ENCODE results near the gene TENT4A.

Gene TENT4A

DNA sequence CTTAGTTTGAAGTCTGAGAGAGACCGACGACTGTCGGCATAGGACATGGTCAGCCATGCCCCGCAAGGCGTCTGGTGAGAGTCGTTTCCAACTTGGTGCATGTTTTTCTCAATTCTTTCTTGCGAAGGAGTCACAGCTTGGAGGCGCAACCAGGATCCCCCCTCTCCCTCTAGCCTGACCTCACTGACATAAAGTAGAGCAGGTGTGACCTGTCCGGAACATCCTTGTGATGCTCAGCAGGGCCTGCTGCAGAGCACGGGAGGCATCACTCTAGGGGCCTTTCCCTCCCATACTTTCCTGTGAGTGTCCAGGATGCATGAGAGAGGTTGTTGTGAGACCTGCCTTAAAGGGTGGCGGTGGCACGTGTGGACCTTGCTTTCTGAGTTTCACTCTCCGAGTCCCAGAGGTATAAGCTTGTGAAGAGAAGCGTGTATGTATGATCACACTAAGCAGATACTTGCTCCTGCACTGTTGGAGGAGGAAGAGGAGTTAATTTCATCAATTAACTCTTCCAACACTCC, 5.0 kb downstream of the TENT4A start:
- CTCF ChIA-PET, result interaction anchor here (1.2 to 2.6 kb wide), 3 partner anchors 10 to 47 kb away, joined by 3 to 15 read pairs (median 5); no protein-coding TSS in a partner anchor
- TF ChIP-seq, protein P1, sequence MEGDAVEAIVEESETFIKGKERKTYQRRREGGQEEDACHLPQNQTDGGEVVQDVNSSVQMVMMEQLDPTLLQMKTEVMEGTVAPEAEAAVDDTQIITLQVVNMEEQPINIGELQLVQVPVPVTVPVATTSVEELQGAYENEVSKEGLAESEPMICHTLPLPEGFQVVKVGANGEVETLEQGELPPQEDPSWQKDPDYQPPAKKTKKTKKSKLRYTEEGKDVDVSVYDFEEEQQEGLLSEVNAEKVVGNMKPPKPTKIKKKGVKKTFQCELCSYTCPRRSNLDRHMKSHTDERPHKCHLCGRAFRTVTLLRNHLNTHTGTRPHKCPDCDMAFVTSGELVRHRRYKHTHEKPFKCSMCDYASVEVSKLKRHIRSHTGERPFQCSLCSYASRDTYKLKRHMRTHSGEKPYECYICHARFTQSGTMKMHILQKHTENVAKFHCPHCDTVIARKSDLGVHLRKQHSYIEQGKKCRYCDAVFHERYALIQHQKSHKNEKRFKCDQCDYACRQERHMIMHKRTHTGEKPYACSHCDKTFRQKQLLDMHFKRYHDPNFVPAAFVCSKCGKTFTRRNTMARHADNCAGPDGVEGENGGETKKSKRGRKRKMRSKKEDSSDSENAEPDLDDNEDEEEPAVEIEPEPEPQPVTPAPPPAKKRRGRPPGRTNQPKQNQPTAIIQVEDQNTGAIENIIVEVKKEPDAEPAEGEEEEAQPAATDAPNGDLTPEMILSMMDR (IDR thresholded peaks at IDR 0.05; ENCODE audit: control extremely low read depth, extremely low read depth, low read depth, missing control alignments), result no peak
- POLR2A ChIA-PET, result interaction anchor here (0.7 kb wide), 1 partner anchor 10 kb away, joined by 3 read pairs; no protein-coding TSS in a partner anchor
- DNase-seq (ENCODE audit: extremely low spot score), result no peak

DNA sequence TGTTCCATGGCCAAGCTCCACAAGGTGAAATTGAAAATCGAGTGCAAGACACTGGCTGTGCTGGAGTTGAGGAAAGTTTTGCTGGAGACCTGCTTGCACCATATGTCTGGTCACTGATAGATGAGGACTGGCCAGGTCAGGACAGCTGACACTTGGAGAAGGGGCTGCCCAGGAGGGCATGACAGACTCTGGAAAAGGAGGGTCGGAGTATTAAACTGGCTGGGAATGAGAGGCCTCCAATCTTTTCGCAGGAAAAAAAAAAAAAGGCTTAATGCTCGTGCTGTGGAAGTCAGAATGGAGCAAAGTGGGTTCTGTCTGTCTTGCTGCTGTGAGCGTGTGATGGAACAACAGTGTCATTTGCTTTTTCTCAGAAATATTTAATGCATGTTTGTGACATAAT, 5.5 kb downstream of the TENT4A start:
- POLR2A ChIA-PET, result no interaction called here
- CTCF ChIA-PET, result interaction anchor here (2.6 kb wide), 1 partner anchor 9 kb away, joined by 15 read pairs; no protein-coding TSS in a partner anchor
- TF ChIP-seq, protein P1 (IDR thresholded peaks at IDR 0.05; ENCODE audit: control extremely low read depth, extremely low read depth, low read depth, missing control alignments), result no peak

DNA sequence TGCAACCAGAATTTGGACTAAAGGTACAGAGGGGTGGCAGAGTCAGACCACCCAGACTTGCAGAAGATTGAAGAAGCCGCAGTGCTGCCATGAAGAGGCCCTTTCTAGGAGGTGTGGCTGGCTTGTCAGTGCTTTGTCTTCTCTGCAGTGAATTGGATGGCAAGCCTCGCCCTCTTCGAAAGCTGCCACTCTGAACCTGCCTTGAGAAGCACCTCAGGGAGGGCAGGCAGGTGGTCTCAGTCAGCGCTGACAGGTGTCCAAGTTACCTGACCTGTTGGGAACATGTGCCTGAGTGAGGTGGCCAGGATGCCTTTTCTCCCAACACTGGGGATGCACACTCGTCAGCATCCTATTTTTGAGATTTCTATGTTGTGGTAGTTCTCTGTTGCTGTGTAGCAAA, 6.2 kb downstream of the TENT4A start:
- ChIA-PET POLR2A (no interaction called here), CTCF (interaction anchor here (1.0 kb wide), 1 partner anchor 10 kb away, joined by 3 read pairs; no protein-coding TSS in a partner anchor)
- TF ChIP-seq, protein P1 (IDR thresholded peaks at IDR 0.05; ENCODE audit: control extremely low read depth, extremely low read depth, low read depth, missing control alignments), result no peak
- DNase-seq (ENCODE audit: extremely low spot score), result no peak

More for the DNA sequence above, 5.5 kb downstream of the TENT4A start:
- no peak for DNase-seq (ENCODE audit: extremely low spot score)

DNA sequence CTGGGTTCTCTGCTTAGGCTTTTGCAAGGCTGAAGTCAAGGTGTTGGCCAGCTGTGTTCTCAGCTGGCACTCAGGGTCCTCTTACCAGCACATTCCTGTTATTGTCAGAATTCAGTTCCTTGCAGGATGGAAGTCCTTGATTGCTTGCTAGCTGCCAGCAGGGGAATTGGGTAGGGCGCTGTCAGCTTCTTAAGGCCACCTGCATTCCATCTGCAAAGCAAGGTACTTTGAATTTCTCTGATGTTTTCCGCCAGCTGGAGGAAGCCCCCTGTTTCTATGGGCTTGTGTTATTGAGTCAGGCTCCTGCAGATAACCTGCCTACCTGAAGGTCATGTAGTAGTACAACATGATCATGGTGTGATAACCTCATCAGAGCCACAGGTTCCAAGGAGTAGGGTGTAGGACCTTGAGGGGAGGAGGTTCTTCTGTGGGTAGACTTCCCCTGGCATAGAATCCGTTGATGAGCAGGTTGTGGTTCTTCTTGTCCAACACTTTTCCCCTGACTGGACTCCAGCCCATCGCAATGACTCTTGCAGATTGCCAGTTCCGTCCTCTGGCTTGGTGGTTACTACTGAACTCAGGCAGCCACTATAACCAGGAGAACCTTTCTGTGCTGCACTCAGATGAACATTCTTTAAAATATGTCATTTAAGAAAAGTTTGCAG, 6.8 kb downstream of the TENT4A start:
- no peak for DNase-seq (ENCODE audit: extremely low spot score)
- CTCF ChIA-PET, result interaction anchor here (1.0 kb wide), 1 partner anchor 9 kb away, joined by 3 read pairs; no protein-coding TSS in a partner anchor
- POLR2A ChIA-PET, result no interaction called here
- TF ChIP-seq, protein P1 (IDR thresholded peaks at IDR 0.05; ENCODE audit: control extremely low read depth, extremely low read depth, low read depth, missing control alignments), result no peak

DNA sequence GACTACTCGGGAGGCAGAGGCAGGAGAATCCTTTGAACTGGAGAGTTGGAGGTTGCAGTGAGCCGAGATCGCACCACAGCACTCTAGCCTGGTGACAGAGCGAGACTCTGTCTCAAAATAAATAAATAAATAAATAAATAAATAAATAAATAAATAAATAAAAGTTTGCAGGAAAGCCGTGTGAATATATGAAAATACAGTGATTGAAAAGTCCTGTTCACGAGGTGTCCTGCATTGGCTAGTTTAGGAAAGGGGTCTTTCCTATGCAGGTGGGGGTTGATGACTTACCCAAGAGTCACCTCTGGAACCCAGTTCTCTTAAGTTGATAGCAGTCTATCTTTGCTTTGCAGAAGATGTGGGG, 7.3 kb downstream of the TENT4A start:
- TF ChIP-seq, protein P1 (IDR thresholded peaks at IDR 0.05; ENCODE audit: control extremely low read depth, extremely low read depth, low read depth, missing control alignments), result no peak
- ChIA-PET POLR2A (no interaction called here), CTCF (interaction anchor here (1.0 kb wide), 1 partner anchor 9 kb away, joined by 3 read pairs; no protein-coding TSS in a partner anchor)
- no peak for DNase-seq (ENCODE audit: extremely low spot score)

DNA sequence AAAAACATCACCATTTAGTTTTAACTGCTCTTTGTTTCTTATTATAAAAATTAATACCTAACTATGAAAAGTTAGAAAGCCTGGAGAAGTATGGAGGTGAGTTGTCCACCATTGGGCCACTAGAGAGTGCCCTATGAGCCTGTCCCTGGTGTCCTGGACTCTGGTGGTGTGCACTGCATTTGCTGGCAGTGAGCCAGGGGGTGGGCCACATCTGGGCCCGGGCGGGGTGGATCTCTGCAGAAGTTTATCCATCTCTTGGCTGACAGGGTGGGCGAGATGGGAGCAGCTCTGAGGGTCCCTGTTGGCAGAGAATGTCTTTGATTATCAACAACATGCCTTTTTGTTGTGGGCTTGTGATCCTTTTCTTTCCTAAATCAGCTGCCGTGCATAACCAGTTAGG, 8.2 kb downstream of the TENT4A start:
- POLR2A ChIA-PET, result interaction anchor here (1.0 kb wide), 1 partner anchor 9 kb away, joined by 3 read pairs; no protein-coding TSS in a partner anchor
- TF ChIP-seq, protein P1 (IDR thresholded peaks at IDR 0.05; ENCODE audit: control extremely low read depth, extremely low read depth, low read depth, missing control alignments), result no peak
- no peak for DNase-seq (ENCODE audit: extremely low spot score)
- CTCF ChIA-PET, result no interaction called here
